Coronary artery (tissue), 2 donors: ENCODE data around the gene MROH2B.

Source experiments
- DNase-seq: peaks from one replicate; pipeline ENCODE4 v3.0.0-alpha.2; 2017; ENCODE audit warnings: low spot score
- H3K27ac ChIP-seq, 2 donors: fragments of 200-600 bp; sonication (generic); one replicate each; pipeline ENCODE4 v1.5.1; 2016 to 2019
- H3K4me3 ChIP-seq: fragments of 200-600 bp; sonication (generic); 2 replicates; pipeline ENCODE4 v1.5.1; 2016; ENCODE audit warnings: mild to moderate bottlenecking, moderate library complexity
- CTCF ChIP-seq: fragments of 200-600 bp; sonication (generic); IDR thresholded peaks from one replicate; pipeline ENCODE4 v1.5.1; 2019; ENCODE audit warnings: antibody characterized with exemption

Gene MROH2B

GRCh38 chr5:41067714-41068568 is 3.2 kb downstream of the MROH2B start:
- no peak for TF ChIP-seq CTCF
- Histone ChIP-seq H3K4me3 (no peak overlapping the region), H3K27ac (no peak overlapping the region)
- DNase-seq: no peak

- TF ChIP-seq CTCF: no peak
- no peak overlapping the region for H3K27ac ChIP-seq
- no peak for DNase-seq
- H3K4me3 ChIP-seq: no peak overlapping the region
These were observed 5.3 kb downstream of the MROH2B start for GRCh38 chr5:41065691-41066335.

GRCh38 chr5:41057940-41058339 is 13.2 kb downstream of the MROH2B start:
- TF ChIP-seq CTCF: no peak
- H3K4me3 ChIP-seq: no peak overlapping the region
- no peak overlapping the region for H3K27ac ChIP-seq
- no peak for DNase-seq

- H3K4me3 ChIP-seq: no peak overlapping the region
- no peak for TF ChIP-seq CTCF
- H3K27ac ChIP-seq: no peak overlapping the region
- DNase-seq: no peak
These were observed 13.9 kb downstream of the MROH2B start for GRCh38 chr5:41057231-41057630.

GRCh38 chr5:41048986-41049385 is 22.2 kb downstream of the MROH2B start:
- Histone ChIP-seq H3K27ac (no peak overlapping the region), H3K4me3 (no peak overlapping the region)
- no peak for DNase-seq
- no peak for TF ChIP-seq CTCF

- no peak for TF ChIP-seq CTCF
- Histone ChIP-seq H3K4me3 (no peak overlapping the region), H3K27ac (no peak overlapping the region)
- DNase-seq: no peak
These were observed 27.9 kb downstream of the MROH2B start for GRCh38 chr5:41043109-41043747.
